Measurements from ENCODE around the gene PSORS1C2.

Gene PSORS1C2

GRCh38 chr6:31143148-31143547, 4.3 kb upstream of the PSORS1C2 start:
- CTCF ChIA-PET = interaction anchor here (1.0 to 20.0 kb wide), 3 partner anchors 10 to 51 kb away, joined by 3 to 256 read pairs (median 4); partner anchors contain the start of gene TCF19
- POLR2A ChIA-PET = no interaction called here
- TF ChIP-seq, protein P1, sequence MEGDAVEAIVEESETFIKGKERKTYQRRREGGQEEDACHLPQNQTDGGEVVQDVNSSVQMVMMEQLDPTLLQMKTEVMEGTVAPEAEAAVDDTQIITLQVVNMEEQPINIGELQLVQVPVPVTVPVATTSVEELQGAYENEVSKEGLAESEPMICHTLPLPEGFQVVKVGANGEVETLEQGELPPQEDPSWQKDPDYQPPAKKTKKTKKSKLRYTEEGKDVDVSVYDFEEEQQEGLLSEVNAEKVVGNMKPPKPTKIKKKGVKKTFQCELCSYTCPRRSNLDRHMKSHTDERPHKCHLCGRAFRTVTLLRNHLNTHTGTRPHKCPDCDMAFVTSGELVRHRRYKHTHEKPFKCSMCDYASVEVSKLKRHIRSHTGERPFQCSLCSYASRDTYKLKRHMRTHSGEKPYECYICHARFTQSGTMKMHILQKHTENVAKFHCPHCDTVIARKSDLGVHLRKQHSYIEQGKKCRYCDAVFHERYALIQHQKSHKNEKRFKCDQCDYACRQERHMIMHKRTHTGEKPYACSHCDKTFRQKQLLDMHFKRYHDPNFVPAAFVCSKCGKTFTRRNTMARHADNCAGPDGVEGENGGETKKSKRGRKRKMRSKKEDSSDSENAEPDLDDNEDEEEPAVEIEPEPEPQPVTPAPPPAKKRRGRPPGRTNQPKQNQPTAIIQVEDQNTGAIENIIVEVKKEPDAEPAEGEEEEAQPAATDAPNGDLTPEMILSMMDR (IDR thresholded peaks at IDR 0.05; ENCODE audit: control extremely low read depth, extremely low read depth, low read depth, missing control alignments) = no peak
- no peak for DNase-seq (ENCODE audit: extremely low spot score)

DNA sequence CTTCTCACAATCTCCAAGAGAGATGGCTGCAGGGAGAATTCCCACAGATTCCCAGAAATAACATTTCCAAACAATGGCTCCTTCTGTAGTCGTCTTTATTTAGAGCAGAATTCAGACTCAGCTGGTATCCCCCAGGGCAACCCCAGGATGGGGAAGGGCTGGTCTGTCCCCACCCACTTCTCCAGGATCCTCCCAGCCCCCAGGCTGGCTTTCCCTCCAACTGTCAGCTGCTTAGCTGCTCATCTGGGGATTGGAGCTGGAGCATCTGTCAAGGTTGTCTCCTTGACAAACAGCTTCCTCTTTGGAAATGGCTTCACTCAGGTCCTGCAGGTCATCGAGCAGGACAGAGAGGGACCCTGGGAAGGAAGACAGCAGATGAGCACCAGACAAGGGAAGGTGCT, 3.5 kb upstream of the PSORS1C2 start:
- POLR2A ChIA-PET = no interaction called here
- CTCF ChIA-PET = interaction anchor here (0.8 to 20.0 kb wide), 5 partner anchors 11 to 224 kb away, joined by 3 to 256 read pairs (median 5); partner anchors contain the start of gene TCF19
- no peak for DNase-seq (ENCODE audit: extremely low spot score)
- TF ChIP-seq, protein P1 (IDR thresholded peaks at IDR 0.05; ENCODE audit: control extremely low read depth, extremely low read depth, low read depth, missing control alignments) = no peak

- ChIA-PET POLR2A (interaction anchor here (0.9 kb wide), 1 partner anchor 25 kb away, joined by 4 read pairs; no protein-coding TSS in a partner anchor), CTCF (interaction anchor here (1.8 to 20.0 kb wide), 2 partner anchors 53 to 226 kb away, joined by 5 to 256 read pairs; no protein-coding TSS in a partner anchor)
- no peak for DNase-seq (ENCODE audit: extremely low spot score)
- TF ChIP-seq, protein P1 (IDR thresholded peaks at IDR 0.05; ENCODE audit: control extremely low read depth, extremely low read depth, low read depth, missing control alignments) = no peak
These were observed 1.8 kb upstream of the PSORS1C2 start for GRCh38 chr6:31140643-31141042.

DNA sequence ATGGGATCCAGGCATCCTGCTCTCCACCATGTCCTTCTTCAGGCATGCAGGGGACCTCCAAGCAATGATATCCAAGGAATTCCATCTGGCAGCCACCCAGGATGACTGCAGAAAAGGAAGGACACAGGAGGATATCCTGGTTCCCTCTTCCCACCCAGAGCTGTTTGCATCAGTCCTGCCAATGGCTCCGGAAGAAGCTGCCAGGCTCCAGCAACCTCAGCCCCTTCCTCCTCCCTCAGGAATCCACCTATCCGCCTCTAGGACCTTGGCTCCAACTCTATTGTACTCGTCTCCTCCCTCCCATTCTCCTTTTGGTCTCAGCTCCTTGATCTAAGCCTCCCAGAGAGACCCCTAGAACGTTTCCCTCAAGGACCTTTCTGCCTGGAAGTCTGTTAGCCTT, 733 bp upstream of the PSORS1C2 start:
- no peak for DNase-seq (ENCODE audit: extremely low spot score)
- CTCF ChIA-PET = interaction anchor here (1.8 to 20.0 kb wide), 5 partner anchors 8 to 227 kb away, joined by 5 to 256 read pairs (median 21); no protein-coding TSS in a partner anchor
- POLR2A ChIA-PET = interaction anchor here (0.9 kb wide), 1 partner anchor 26 kb away, joined by 4 read pairs; no protein-coding TSS in a partner anchor
- TF ChIP-seq, protein P1 (IDR thresholded peaks at IDR 0.05; ENCODE audit: control extremely low read depth, extremely low read depth, low read depth, missing control alignments) = no peak

DNA sequence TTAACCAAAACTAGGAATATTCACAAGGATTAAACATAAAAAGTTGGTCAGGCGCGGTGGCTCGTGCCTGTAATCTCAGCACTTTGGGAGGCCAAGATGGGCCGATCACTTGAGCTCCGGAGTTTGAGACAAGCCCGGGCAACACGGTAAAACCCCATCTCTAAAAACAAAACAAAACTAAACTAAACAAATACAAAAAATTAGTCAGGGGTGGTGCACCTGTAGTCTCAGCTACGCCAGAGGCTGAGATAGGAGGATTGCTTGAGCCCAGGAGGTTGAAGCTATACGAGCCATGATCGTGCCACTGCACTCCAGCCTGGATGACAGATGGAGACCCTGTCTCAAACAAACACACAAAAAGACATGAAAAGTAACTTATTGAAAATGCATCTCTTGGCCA, 3.2 kb downstream of the PSORS1C2 start:
- TF ChIP-seq, protein P1 (IDR thresholded peaks at IDR 0.05; ENCODE audit: control extremely low read depth, extremely low read depth, low read depth, missing control alignments) = no peak
- ChIA-PET CTCF (interaction anchor here (0.9 to 20.0 kb wide), 5 partner anchors 8 to 232 kb away, joined by 3 to 256 read pairs (median 3); no protein-coding TSS in a partner anchor), POLR2A (no interaction called here)
- no peak for DNase-seq (ENCODE audit: extremely low spot score)

DNA sequence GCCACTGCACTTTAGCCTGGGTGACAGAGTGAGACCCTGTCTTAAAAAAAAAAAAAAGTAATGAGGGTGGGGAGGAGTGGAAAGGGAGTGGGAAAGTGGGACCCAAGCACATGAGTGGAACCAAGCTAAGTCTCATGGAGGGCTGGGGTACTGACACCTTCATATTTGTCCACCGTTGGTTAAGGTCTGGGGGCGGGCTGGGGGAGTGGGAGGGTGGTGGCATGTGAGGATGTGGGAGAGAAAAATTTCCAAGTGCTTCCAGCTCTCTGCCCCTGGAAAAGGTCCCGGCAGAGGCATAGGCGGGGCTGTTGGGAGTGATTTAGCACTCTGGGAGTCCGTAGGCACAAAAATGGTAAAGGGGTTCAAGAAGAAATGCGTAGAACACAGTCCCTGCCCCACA, 6.1 kb downstream of the PSORS1C2 start:
- POLR2A ChIA-PET = interaction anchor here (0.7 kb wide), 1 partner anchor 304 kb away, joined by 3 read pairs; no protein-coding TSS in a partner anchor
- TF ChIP-seq, protein P1 (IDR thresholded peaks at IDR 0.05; ENCODE audit: control extremely low read depth, extremely low read depth, low read depth, missing control alignments) = no peak
- DNase-seq (ENCODE audit: extremely low spot score) = no peak
- CTCF ChIA-PET = interaction anchor here (0.9 to 20.0 kb wide), 6 partner anchors 11 to 307 kb away, joined by 3 to 256 read pairs (median 4); partner anchors contain the start of gene VARS2
